ENCODE results near the gene NHLRC2. TPM values are rescaled to one million over a fixed set of nuclear protein-coding genes. Genes with fewer than 3 reads are reported as not detected.

The NHLRC2 gene
- total RNA-seq, 1 donor from 2014 or later = 47.6 TPM

DNA sequence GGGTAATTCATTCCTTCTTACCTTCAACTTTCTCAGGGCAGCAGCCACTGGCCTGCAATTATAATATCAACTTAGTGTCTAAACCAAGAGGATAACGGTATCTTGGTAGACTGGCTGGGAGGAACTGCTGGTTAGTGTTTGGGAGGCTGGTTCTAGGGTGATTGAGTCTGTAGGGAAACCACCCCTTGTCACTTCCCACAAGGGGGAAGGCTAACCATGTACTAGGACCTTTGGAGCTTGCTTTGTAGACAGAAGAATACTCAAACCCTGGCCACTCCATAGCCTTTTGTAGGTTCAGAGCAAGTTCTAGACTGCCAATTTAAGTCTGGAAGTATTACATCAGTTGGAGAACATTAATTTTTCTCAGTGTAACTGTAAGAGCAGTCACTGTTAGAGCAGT, 51.3 kb downstream of the NHLRC2 start:
- Mint-ChIP-seq H3K36me3 (peaks cover 22% of the 10 kb centered on the region), H3K27ac (no peak overlapping the region), H3K27me3 (ENCODE audit: insufficient read depth, low read depth) (no peaks in the 10 kb centered on the region), H3K4me1 (peaks cover 4% of the 10 kb centered on the region), H3K4me3 (no peak overlapping the region), H3K9me3 (no peaks in the 10 kb centered on the region)
- H3K79me2 ChIP-seq (ENCODE audit: low read depth) = no peaks in the 10 kb centered on the region
- H3K9ac ChIP-seq = no peak overlapping the region
- no peaks in the 10 kb centered on the region for H3K4me1 ChIP-seq
- H4K20me1 ChIP-seq (ENCODE audit: low read depth) = no peaks in the 10 kb centered on the region
- no peak for DNase-seq (ENCODE audit: low spot score)
- H3K27ac ChIP-seq = no peak overlapping the region
- no peak overlapping the region for H3K4me2 ChIP-seq
- H3K27me3 ChIP-seq = no peaks in the 10 kb centered on the region
- H2AFZ ChIP-seq (replicated peaks) = no peak overlapping the region
- no peaks in the 10 kb centered on the region for H3F3A ChIP-seq (ENCODE audit: low read depth)
- peaks cover 44% of the 10 kb centered on the region for H3K36me3 ChIP-seq
- no peaks in the 10 kb centered on the region for H3K9me3 ChIP-seq (ENCODE audit: low read depth)
- no peak overlapping the region for H3K4me3 ChIP-seq
- no peak for TF ChIP-seq EZH2 (IDR thresholded peaks at IDR 0.05)
- no peak for TF ChIP-seq EZH2phosphoT487 (IDR thresholded peaks at IDR 0.05)
- TF ChIP-seq, protein P1, sequence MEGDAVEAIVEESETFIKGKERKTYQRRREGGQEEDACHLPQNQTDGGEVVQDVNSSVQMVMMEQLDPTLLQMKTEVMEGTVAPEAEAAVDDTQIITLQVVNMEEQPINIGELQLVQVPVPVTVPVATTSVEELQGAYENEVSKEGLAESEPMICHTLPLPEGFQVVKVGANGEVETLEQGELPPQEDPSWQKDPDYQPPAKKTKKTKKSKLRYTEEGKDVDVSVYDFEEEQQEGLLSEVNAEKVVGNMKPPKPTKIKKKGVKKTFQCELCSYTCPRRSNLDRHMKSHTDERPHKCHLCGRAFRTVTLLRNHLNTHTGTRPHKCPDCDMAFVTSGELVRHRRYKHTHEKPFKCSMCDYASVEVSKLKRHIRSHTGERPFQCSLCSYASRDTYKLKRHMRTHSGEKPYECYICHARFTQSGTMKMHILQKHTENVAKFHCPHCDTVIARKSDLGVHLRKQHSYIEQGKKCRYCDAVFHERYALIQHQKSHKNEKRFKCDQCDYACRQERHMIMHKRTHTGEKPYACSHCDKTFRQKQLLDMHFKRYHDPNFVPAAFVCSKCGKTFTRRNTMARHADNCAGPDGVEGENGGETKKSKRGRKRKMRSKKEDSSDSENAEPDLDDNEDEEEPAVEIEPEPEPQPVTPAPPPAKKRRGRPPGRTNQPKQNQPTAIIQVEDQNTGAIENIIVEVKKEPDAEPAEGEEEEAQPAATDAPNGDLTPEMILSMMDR (IDR thresholded peaks at IDR 0.05) = no peak

DNA sequence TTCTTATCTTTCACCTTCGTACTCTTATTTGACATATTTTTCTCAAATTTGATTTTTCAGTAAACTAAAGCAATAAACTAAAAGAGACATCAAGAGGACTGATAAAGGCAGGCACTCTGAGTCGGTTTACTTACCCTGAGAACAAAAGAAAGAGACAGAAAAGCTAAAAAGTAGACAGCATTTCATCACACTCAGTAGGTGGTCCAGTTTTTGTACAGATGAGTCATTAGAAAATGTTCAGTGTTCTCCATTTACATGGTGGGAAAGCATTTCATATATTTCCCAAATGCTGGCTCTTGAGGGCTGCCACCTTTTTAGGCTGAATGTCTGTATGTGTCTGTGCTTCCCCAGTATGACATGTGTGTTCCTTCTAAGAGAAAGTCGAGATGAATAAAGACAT, 52.7 kb downstream of the NHLRC2 start:
- H3K9ac ChIP-seq = no peak overlapping the region
- H3K4me1 Mint-ChIP-seq = peaks cover 4% of the 10 kb centered on the region

DNA sequence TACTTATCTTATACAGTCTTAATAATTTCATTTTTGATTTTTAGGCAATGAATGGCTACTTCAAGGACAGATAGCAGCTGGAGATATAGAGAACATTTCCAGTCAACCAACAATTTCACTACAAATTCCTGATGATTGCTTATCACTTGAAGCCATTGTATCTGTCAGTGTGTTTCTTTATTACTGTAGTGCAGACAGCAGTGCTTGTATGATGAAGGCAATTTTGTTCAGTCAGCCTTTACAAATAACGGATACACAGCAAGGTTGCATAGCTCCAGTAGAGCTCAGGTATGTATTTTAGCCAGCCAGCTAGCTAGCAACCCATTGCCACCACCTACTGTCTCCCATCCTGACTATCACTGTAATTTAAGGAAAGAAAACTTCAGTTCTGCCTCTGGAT, 53.8 kb downstream of the NHLRC2 start:
- Histone ChIP-seq H3K27ac (no peak overlapping the region), H2AFZ (replicated peaks) (no peak overlapping the region), H3K36me3 (peaks cover 40% of the 10 kb centered on the region), H3K79me2 (ENCODE audit: low read depth) (no peaks in the 10 kb centered on the region), H3K4me3 (no peak overlapping the region), H3K4me1 (no peaks in the 10 kb centered on the region), H3K4me2 (no peak overlapping the region), H3K9ac (no peak overlapping the region), H4K20me1 (ENCODE audit: low read depth) (no peaks in the 10 kb centered on the region), H3K9me3 (ENCODE audit: low read depth) (no peaks in the 10 kb centered on the region), H3K27me3 (no peaks in the 10 kb centered on the region), H3F3A (ENCODE audit: low read depth) (no peaks in the 10 kb centered on the region)
- TF ChIP-seq EZH2phosphoT487 (IDR thresholded peaks at IDR 0.05) = no peak
- H3K4me3 Mint-ChIP-seq = no peak overlapping the region
- no peak for DNase-seq (ENCODE audit: low spot score)
- no peak overlapping the region for H3K27ac Mint-ChIP-seq
- H3K4me1 Mint-ChIP-seq = peaks cover 4% of the 10 kb centered on the region
- H3K27me3 Mint-ChIP-seq (ENCODE audit: insufficient read depth, low read depth) = no peaks in the 10 kb centered on the region
- H3K9me3 Mint-ChIP-seq = no peaks in the 10 kb centered on the region
- peaks cover 17% of the 10 kb centered on the region for H3K36me3 Mint-ChIP-seq

More for the DNA sequence above, 52.7 kb downstream of the NHLRC2 start:
- Histone ChIP-seq H3K4me1 (no peaks in the 10 kb centered on the region), H3K9me3 (ENCODE audit: low read depth) (no peaks in the 10 kb centered on the region), H3K79me2 (ENCODE audit: low read depth) (no peaks in the 10 kb centered on the region), H3K4me3 (no peak overlapping the region), H3K36me3 (peaks cover 48% of the 10 kb centered on the region), H3F3A (ENCODE audit: low read depth) (no peaks in the 10 kb centered on the region), H3K4me2 (no peak overlapping the region), H3K27me3 (no peaks in the 10 kb centered on the region), H3K27ac (no peak overlapping the region), H2AFZ (replicated peaks) (no peak overlapping the region), H4K20me1 (ENCODE audit: low read depth) (no peaks in the 10 kb centered on the region)
- Mint-ChIP-seq H3K4me3 (no peak overlapping the region), H3K36me3 (peaks cover 16% of the 10 kb centered on the region), H3K27ac (no peak overlapping the region), H3K27me3 (ENCODE audit: insufficient read depth, low read depth) (no peaks in the 10 kb centered on the region), H3K9me3 (no peaks in the 10 kb centered on the region)
- TF ChIP-seq EZH2 (IDR thresholded peaks at IDR 0.05) (no peak), EZH2phosphoT487 (IDR thresholded peaks at IDR 0.05) (no peak)
- TF ChIP-seq, protein P1 (IDR thresholded peaks at IDR 0.05) = no peak
- DNase-seq (ENCODE audit: low spot score) = no peak

DNA sequence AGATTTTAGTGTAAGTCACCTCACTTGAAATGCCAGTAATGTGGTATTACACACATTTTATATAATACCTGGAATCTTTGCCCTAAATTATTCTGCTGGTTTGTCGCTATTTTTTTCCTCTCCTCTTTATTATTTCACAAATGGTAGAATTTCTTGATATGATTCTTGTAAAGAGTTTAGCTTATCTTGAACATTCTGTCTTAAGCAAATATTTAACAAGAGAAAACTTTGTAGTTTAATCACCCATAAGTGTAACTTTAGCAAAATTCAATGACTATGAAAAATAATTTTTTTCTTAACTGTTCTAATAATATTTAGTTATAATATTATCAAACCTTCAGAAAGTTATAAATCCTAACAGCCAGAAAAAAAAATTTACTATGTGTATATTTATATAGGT, 56.7 kb downstream of the NHLRC2 start:
- Histone ChIP-seq H4K20me1 (ENCODE audit: low read depth) (no peaks in the 10 kb centered on the region), H3K4me3 (no peak overlapping the region), H3K79me2 (ENCODE audit: low read depth) (no peaks in the 10 kb centered on the region), H2AFZ (replicated peaks) (no peak overlapping the region), H3F3A (ENCODE audit: low read depth) (peaks cover 3% of the 10 kb centered on the region), H3K27ac (no peak overlapping the region), H3K36me3 (peaks cover 23% of the 10 kb centered on the region), H3K27me3 (no peaks in the 10 kb centered on the region), H3K4me2 (no peak overlapping the region), H3K4me1 (no peaks in the 10 kb centered on the region), H3K9me3 (ENCODE audit: low read depth) (no peaks in the 10 kb centered on the region), H3K9ac (no peak overlapping the region)
- Mint-ChIP-seq H3K9me3 (no peaks in the 10 kb centered on the region), H3K36me3 (peaks cover 9% of the 10 kb centered on the region), H3K27me3 (ENCODE audit: insufficient read depth, low read depth) (no peaks in the 10 kb centered on the region), H3K4me1 (peaks cover 4% of the 10 kb centered on the region), H3K27ac (no peak overlapping the region), H3K4me3 (no peak overlapping the region)
- DNase-seq (ENCODE audit: low spot score) = no peak
- TF ChIP-seq EZH2phosphoT487 (IDR thresholded peaks at IDR 0.05) (no peak), EZH2 (IDR thresholded peaks at IDR 0.05) (no peak)
- TF ChIP-seq, protein P1 (IDR thresholded peaks at IDR 0.05) = no peak

Data from neural progenitor cell (in vitro differentiated cells).